OCI-LY7 (cell line): ENCODE results near the gene NRIP1. TPM values are rescaled to one million over a fixed set of nuclear protein-coding genes. Genes with fewer than 3 reads are reported as not detected.

Experiments
- BruUV-seq: library from RNA; stranded (reverse); fragments of 400-500 nt; replicated peaks from 2 replicates; lab custom pipeline; 2021; lab: Mats Ljungman, UMichigan
- CTCF ChIA-PET: fragments of 300-600 bp; sonication (Branson Sonifier 250); formaldehyde crosslinking; loops from one replicate; lab custom pipeline; 2022; ENCODE audit warnings: antibody characterized with exemption; ENCODE audit not compliant: unreplicated experiment; lab: Charles Lee
- POLR2A ChIA-PET: fragments of 300-600 bp; sonication (Branson Sonifier 250); formaldehyde crosslinking; loops from one replicate; lab custom pipeline; 2022; ENCODE audit warnings: antibody characterized with exemption; lab: Charles Lee
- DNase-seq: peaks from one replicate; pipeline ENCODE4 v3.0.0-alpha.2; 2015; ENCODE audit warnings: low spot score
- H2AFZ ChIP-seq: fragments of 200-600 bp; sonication (generic), shearing (Covaris generic); 2 replicates; pipeline ENCODE4 v1.6.1; 2014; ENCODE audit warnings: mild to moderate bottlenecking, antibody characterized with exemption, low read length, moderate library complexity
- H3K27ac ChIP-seq: fragments of 200-600 bp; sonication (generic); 2 replicates; pipeline ENCODE4 v1.5.1; 2014; ENCODE audit warnings: mixed run types, low read depth, mild to moderate bottlenecking, moderate library complexity, low read length, inconsistent platforms; ENCODE audit not compliant: poor library complexity, severe bottlenecking
- H3K36me3 ChIP-seq: fragments of 200-600 bp; sonication (generic); 2 replicates; pipeline ENCODE4 v1.6.1; 2014; ENCODE audit warnings: mild to moderate bottlenecking, antibody characterized with exemption, low read length, moderate library complexity, mixed read lengths; ENCODE audit not compliant: insufficient read depth
- H3K4me1 ChIP-seq: fragments of 200-600 bp; sonication (generic); 2 replicates; pipeline ENCODE4 v1.5.1; 2014; ENCODE audit warnings: mild to moderate bottlenecking, low read length; ENCODE audit not compliant: insufficient read depth, poor library complexity, severe bottlenecking
- H3K4me2 ChIP-seq: fragments of 200-600 bp; sonication (generic); 2 replicates; pipeline ENCODE4 v1.6.1; 2014; ENCODE audit warnings: mild to moderate bottlenecking, low read length
- H3K4me3 ChIP-seq: fragments of 200-600 bp; sonication (generic); 2 replicates; pipeline ENCODE4 v1.5.1; 2014; ENCODE audit warnings: mild to moderate bottlenecking, low read depth, low read length; ENCODE audit not compliant: poor library complexity, severe bottlenecking
- H3K79me2 ChIP-seq: fragments of 200-600 bp; sonication (generic); 2 replicates; pipeline ENCODE4 v1.6.1; 2016; ENCODE audit warnings: low read depth, mild to moderate bottlenecking, low read length, moderate library complexity, mixed read lengths; ENCODE audit not compliant: insufficient read depth
- H3K9me2 ChIP-seq: fragments of 200-600 bp; sonication (generic); 2 replicates; pipeline ENCODE4 v1.6.1; 2016; ENCODE audit warnings: mild to moderate bottlenecking, low read length, mixed read lengths; ENCODE audit not compliant: insufficient read depth
- H3K9me3 ChIP-seq: fragments of 200-600 bp; sonication (generic); 2 replicates; pipeline ENCODE4 v1.6.1; 2014; ENCODE audit warnings: mild to moderate bottlenecking, mixed run types, low read length, mixed read lengths
- H4K20me1 ChIP-seq: fragments of 200-600 bp; sonication (generic); 2 replicates; pipeline ENCODE4 v1.6.1; 2014; ENCODE audit warnings: mild to moderate bottlenecking, antibody characterized with exemption, low read length, moderate library complexity, mixed read lengths; ENCODE audit not compliant: insufficient read depth
- CTCF ChIP-seq: fragments of 200-600 bp; sonication (generic); conservative IDR thresholded peaks from 2 replicates; pipeline ENCODE4 v1.5.1; 2014; ENCODE audit warnings: mild to moderate bottlenecking, antibody characterized with exemption, low read length, moderate library complexity, mixed read lengths
- EZH2phosphoT487 ChIP-seq: fragments of 200-600 bp; sonication (generic); IDR thresholded peaks from 2 replicates; pipeline ENCODE4 v1.6.1; 2018; ENCODE audit warnings: low read depth, borderline replicate concordance, mild to moderate bottlenecking, mixed run types, antibody characterized with exemption, low read length, moderate library complexity, mixed read lengths
- intact Hi-C: fragments of 100-400 bp; cut with micrococcal nuclease; formaldehyde crosslinking; loops from one replicate; pipeline ENCODE4 v1.10.0; 2022; ENCODE audit not compliant: unreplicated experiment
- total RNA-seq, 2 experiments: library from RNA; depleted of rRNA in 1 of 2; stranded (reverse); fragments of >200 nt in 1 of 2; shearing (Covaris generic) in 1 of 2; gene quantifications; 2 replicates each; pipeline ENCODE4 v1.2.3, GENCODE V29; 2014 to 2022

The NRIP1 gene
- total RNA-seq, 2 experiments from 2014 or later: not detected

- DNase-seq: no peak
- ChIA-PET CTCF (no interaction called here), POLR2A (interaction anchor here (0.6 kb wide), 1 partner anchor 179 kb away, joined by 5 read pairs; no protein-coding TSS in a partner anchor)
- H3K9me2 ChIP-seq: no peaks in the 10 kb centered on the region
- no peaks in the 10 kb centered on the region for H3K79me2 ChIP-seq
- intact Hi-C loops: no loop called here
- no peaks in the 10 kb centered on the region for H4K20me1 ChIP-seq
- H3K4me2 ChIP-seq: no peak overlapping the region
- H3K4me3 ChIP-seq: no peak overlapping the region
- no peaks in the 10 kb centered on the region for H3K4me1 ChIP-seq
- no peak for TF ChIP-seq CTCF
- no peak for TF ChIP-seq EZH2phosphoT487
- no peaks in the 10 kb centered on the region for H3K36me3 ChIP-seq
- H3K9me3 ChIP-seq: no peaks in the 10 kb centered on the region
- no TSS peak for BruUV-seq
- no peak overlapping the region for H2AFZ ChIP-seq
- H3K27ac ChIP-seq: no peak overlapping the region
Measured at GRCh38 chr21:15006594-15007230, 58.1 kb downstream of the NRIP1 start.

GRCh38 chr21:15005391-15005790, 59.4 kb downstream of the NRIP1 start:
- Histone ChIP-seq H3K36me3 (no peaks in the 10 kb centered on the region), H4K20me1 (no peaks in the 10 kb centered on the region), H2AFZ (no peak overlapping the region), H3K4me2 (no peak overlapping the region), H3K9me2 (no peaks in the 10 kb centered on the region), H3K9me3 (no peaks in the 10 kb centered on the region), H3K4me3 (no peak overlapping the region), H3K27ac (no peak overlapping the region), H3K4me1 (no peaks in the 10 kb centered on the region), H3K79me2 (no peaks in the 10 kb centered on the region)
- intact Hi-C loops: no loop called here
- BruUV-seq: no TSS peak
- ChIA-PET POLR2A (no interaction called here), CTCF (no interaction called here)
- DNase-seq: no peak
- TF ChIP-seq CTCF (no peak), EZH2phosphoT487 (no peak)

GRCh38 chr21:15004721-15005370, 60.0 kb downstream of the NRIP1 start:
- H3K36me3 ChIP-seq: no peaks in the 10 kb centered on the region
- no peaks in the 10 kb centered on the region for H3K4me1 ChIP-seq
- H4K20me1 ChIP-seq: no peaks in the 10 kb centered on the region
- no peak overlapping the region for H3K4me2 ChIP-seq
- H3K4me3 ChIP-seq: no peak overlapping the region
- BruUV-seq: no TSS peak
- ChIA-PET CTCF (no interaction called here), POLR2A (no interaction called here)
- no peaks in the 10 kb centered on the region for H3K9me3 ChIP-seq
- no peaks in the 10 kb centered on the region for H3K9me2 ChIP-seq
- intact Hi-C loops: no loop called here
- H3K27ac ChIP-seq: no peak overlapping the region
- no peak overlapping the region for H2AFZ ChIP-seq
- H3K79me2 ChIP-seq: no peaks in the 10 kb centered on the region
- TF ChIP-seq EZH2phosphoT487 (no peak), CTCF (no peak)
- no peak for DNase-seq
